Measurements from ENCODE around the gene CRYBG3.

The CRYBG3 gene

GRCh38 chr3:97960993-97961766, 139.4 kb downstream of the CRYBG3 start:
- TF ChIP-seq, protein P1, sequence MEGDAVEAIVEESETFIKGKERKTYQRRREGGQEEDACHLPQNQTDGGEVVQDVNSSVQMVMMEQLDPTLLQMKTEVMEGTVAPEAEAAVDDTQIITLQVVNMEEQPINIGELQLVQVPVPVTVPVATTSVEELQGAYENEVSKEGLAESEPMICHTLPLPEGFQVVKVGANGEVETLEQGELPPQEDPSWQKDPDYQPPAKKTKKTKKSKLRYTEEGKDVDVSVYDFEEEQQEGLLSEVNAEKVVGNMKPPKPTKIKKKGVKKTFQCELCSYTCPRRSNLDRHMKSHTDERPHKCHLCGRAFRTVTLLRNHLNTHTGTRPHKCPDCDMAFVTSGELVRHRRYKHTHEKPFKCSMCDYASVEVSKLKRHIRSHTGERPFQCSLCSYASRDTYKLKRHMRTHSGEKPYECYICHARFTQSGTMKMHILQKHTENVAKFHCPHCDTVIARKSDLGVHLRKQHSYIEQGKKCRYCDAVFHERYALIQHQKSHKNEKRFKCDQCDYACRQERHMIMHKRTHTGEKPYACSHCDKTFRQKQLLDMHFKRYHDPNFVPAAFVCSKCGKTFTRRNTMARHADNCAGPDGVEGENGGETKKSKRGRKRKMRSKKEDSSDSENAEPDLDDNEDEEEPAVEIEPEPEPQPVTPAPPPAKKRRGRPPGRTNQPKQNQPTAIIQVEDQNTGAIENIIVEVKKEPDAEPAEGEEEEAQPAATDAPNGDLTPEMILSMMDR (IDR thresholded peaks at IDR 0.05; ENCODE audit: low read depth, low read length) = no peak
- H3K4me1 ChIP-seq = no peaks in the 10 kb centered on the region
- H3K4me3 ChIP-seq (ENCODE audit: low read depth, low read length) = no peak overlapping the region
- DNase-seq = no peak
- no peaks in the 10 kb centered on the region for H3K27me3 ChIP-seq
- H3K36me3 ChIP-seq = peaks cover 39% of the 10 kb centered on the region
- no peaks in the 10 kb centered on the region for H3K9me3 ChIP-seq

DNA sequence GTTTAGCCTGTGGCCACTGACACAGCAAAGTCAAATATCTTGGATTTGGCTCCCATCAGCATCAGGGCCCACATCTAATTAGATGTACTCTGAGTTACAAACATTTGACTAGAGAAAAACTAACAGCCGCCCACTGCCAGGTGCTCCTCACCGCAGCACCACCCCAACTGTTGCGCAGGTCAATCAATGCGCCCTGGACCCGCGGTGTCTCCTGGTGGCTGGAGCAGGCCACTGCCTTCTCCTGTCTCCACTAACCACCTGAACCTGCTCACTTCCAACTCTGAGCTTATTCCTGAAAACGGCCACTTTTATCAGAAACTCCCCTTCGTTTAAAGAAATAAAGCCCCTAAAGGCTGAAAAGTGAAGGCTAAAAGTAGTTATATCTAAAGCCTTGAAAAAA, 146.2 kb downstream of the CRYBG3 start:
- no peaks in the 10 kb centered on the region for H3K27me3 ChIP-seq
- no peak overlapping the region for H3K4me3 ChIP-seq (ENCODE audit: low read depth, low read length)
- H3K4me1 ChIP-seq = no peaks in the 10 kb centered on the region; the same call in 1 of the 2 replicates
- no peak for DNase-seq
- H3K9me3 ChIP-seq = no peaks in the 10 kb centered on the region
- TF ChIP-seq, protein P1 (IDR thresholded peaks at IDR 0.05; ENCODE audit: low read depth, low read length) = peak; percentile 39
- H3K36me3 ChIP-seq = peaks cover 23% of the 10 kb centered on the region

DNA sequence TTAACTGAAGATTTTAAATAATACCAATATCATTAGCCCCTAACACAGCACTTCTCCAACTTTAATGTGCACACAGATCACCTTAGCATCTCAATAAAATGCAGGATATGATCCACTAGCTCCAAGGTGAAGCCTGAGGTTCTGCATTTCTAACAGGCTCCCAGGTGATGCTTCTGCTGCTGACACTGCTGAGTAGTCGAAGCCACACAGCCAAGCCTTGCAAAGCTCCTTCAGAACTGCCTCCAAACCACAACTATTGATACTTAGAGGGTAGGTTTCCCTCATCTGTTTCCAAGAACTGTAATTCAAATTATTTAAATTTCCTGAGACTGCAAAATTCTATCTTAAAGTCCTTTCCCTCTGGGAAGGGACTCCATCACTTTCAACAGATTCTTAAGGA, 146.6 kb downstream of the CRYBG3 start:
- peaks cover 23% of the 10 kb centered on the region for H3K36me3 ChIP-seq
- no peak for DNase-seq
- no peaks in the 10 kb centered on the region for H3K9me3 ChIP-seq
- no peaks in the 10 kb centered on the region; the same call in 1 of the 2 replicates for H3K4me1 ChIP-seq
- no peak overlapping the region for H3K4me3 ChIP-seq (ENCODE audit: low read depth, low read length)
- no peaks in the 10 kb centered on the region for H3K27me3 ChIP-seq
- TF ChIP-seq, protein P1 (IDR thresholded peaks at IDR 0.05; ENCODE audit: low read depth, low read length) = no peak

DNA sequence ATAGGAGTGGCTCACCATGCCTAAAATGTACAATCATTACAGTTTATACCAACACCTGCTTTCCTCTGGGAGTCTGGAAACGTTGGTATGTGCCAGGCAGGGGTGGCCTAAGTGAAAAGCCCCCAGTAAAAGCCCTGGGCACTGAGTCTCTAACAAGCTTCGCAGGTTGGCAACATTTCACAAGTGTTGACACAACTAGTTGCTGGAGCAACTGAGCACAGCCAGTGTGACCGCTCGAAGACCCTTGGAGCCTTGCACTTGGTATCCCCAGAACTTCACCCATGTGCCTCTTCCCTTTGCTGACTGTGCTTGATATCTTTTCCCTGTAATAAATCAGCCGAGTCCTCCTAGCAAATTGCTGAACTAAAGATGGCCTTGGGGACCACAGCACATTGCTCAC, 147.7 kb downstream of the CRYBG3 start:
- Histone ChIP-seq H3K9me3 (no peaks in the 10 kb centered on the region), H3K4me1 (no peaks in the 10 kb centered on the region; the same call in 1 of the 2 replicates), H3K36me3 (peaks cover 18% of the 10 kb centered on the region), H3K4me3 (ENCODE audit: low read depth, low read length) (peak overlapping the region; percentile 74; the same call in 1 of the 2 replicates), H3K27me3 (no peaks in the 10 kb centered on the region)
- DNase-seq = no peak
- TF ChIP-seq, protein P1 (IDR thresholded peaks at IDR 0.05; ENCODE audit: low read depth, low read length) = no peak

GRCh38 chr3:97970156-97970555, 148.3 kb downstream of the CRYBG3 start:
- Histone ChIP-seq H3K9me3 (no peaks in the 10 kb centered on the region), H3K27me3 (no peaks in the 10 kb centered on the region), H3K36me3 (peaks cover 18% of the 10 kb centered on the region), H3K4me1 (no peaks in the 10 kb centered on the region; the same call in 1 of the 2 replicates), H3K4me3 (ENCODE audit: low read depth, low read length) (peak overlapping the region; percentile 74)
- DNase-seq = no peak
- TF ChIP-seq, protein P1 (IDR thresholded peaks at IDR 0.05; ENCODE audit: low read depth, low read length) = no peak

DNA sequence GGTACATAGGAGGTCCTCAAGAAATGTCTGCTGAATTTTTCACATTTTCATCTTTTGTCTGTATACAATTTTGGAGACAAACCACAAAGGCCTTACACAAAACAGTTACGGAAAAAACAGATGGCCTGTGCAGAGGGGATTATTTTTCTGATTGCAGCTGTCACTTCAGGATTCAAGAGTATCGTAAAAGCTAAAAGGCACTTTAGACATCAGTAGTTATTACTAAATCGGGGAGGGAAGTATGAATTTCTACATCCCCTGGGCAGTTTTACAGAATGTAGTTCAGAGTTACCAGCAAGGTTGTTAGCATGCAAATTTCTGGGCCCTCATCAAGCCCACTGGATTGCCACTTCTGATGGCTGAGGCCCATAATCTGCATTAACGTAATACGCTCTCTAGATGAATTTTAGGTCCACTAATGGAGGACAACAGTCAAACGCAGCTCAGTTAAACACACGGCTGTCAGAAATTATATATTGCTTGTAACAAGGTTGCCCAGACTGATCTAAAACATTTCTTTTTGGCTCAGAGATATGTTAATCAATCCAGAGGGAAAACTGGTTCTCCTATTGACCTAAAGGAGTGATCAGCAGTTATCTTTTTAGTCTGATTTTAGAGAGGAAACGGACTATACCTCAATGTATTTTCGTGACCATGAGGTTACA, 149.3 kb downstream of the CRYBG3 start:
- peaks cover 12% of the 10 kb centered on the region for H3K36me3 ChIP-seq
- no peak for DNase-seq
- no peaks in the 10 kb centered on the region for H3K9me3 ChIP-seq
- no peaks in the 10 kb centered on the region; the same call in 1 of the 2 replicates for H3K4me1 ChIP-seq
- TF ChIP-seq, protein P1 (IDR thresholded peaks at IDR 0.05; ENCODE audit: low read depth, low read length) = no peak
- H3K27me3 ChIP-seq = no peaks in the 10 kb centered on the region
- H3K4me3 ChIP-seq (ENCODE audit: low read depth, low read length) = peak overlapping the region; percentile 74

Data from BE2C (cell line).